GM21576 (cell line): ENCODE data around the gene PLSCR2.
"Not testable (repeated sequence)": the region's sequence is repeated elsewhere in the genome, so short reads cannot be mapped to it uniquely, and the experiment has no call there.

Experiments
- ATAC-seq: cut with Tn5 transposase; IDR thresholded peaks from one replicate; pipeline ENCODE4 v1.9.1; 2021; ENCODE audit warnings: mild to moderate bottlenecking, moderate library complexity; ENCODE audit not compliant: unreplicated experiment

Gene PLSCR2

DNA sequence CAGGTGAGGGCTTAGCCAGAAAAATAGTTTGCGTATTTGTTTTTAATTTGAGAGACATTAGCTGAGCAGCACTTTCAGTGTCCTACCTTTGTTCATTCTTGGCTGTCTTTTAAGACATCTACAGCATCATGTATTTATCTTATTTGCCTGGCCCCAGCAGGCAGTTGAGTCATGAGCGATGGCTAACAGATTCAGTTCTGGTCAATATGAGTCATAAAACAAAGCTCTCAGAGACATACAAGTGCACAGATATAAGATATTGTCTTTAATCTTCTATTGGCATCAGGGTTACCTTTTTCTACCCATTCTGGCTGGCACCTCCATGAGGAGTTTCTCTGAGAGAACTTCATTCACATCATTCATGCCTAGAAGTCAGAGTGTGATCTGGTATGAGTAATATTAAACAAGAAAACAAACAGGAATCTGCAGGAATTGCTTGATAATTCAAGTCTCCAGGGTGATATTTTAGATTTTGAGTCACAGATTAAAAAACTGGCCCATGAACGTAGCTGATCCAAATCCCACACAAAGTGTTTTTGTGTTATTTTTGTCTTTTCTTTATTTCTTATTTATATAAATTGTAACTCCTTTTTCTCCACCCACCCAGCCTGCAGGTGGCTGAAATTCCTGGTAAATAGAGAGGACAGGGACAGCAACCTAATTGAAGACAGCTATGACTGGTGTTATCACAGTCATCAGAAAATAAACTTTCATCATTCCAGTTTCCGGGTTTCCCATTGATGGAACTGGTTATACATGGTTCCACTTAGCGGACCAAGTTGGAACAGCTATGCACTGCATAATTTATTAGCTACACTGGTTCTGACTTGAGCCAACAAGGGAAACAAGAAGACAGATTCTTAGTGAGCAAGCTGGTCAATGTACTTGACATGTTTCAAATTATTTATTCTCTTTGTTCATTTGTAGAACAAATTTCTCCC, 47.3 kb downstream of the PLSCR2 start:
- ATAC-seq, result no peak

GRCh38 chr3:146416366-146416765, 53.0 kb downstream of the PLSCR2 start:
- ATAC-seq, result no peak

DNA sequence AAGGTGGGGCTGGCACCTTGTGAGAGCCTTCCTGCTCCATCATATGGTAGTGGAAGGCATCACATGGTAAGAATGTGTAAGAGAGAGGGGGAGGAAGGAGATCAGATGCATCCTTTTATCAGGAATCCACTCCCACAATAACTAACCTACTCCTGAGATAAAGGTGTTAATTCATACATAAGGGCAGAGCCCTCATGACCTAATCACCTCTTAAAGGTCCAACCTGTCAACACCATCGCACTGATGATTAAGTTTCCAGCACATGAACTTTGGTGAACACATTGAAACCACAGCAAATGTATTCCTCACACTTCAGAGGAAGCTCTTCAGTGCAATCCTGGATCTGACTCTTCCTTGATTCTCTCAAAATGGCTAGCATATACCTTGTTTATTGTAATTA, 55.4 kb downstream of the PLSCR2 start:
- ATAC-seq, result no peak

DNA sequence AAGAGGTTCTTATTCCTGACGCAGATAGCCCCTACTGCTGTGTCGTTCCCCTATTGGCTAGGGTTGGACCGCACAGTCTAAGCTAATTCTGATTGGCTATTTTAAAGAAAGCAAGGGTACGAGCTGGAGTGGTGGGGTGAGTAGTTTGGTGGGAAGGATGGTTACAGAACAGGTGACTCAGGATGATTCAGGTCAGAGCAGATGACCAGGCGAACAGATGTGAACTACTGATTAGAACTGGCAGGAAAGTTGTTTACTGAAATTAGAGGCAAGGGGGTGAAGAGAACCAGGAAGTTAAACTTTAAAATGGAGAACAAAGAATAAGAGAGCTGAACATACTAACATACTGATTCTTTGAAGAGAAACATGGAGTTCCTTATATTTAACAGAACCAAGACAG, 56.6 kb downstream of the PLSCR2 start:
- ATAC-seq, result not testable (repeated sequence)

DNA sequence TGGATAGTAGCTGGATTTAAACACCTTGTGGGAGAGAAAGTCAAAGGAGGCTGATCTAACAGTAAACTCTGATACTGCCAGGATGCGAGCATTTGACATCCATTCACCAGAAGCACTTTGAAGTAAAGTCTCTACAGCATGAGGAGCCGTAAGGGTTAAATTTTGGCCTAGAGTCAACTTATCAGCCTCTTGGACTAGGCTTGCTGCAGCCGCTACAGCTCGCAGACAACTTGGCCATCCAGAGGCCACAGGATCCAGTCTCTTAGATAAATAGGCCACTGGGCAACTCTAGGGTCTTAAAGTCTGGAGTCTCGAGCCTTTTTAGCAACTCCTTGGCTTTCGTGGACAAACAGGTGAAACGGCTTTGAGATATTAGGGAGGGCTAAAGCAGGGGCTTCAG, 61.4 kb downstream of the PLSCR2 start:
- no peak for ATAC-seq

DNA sequence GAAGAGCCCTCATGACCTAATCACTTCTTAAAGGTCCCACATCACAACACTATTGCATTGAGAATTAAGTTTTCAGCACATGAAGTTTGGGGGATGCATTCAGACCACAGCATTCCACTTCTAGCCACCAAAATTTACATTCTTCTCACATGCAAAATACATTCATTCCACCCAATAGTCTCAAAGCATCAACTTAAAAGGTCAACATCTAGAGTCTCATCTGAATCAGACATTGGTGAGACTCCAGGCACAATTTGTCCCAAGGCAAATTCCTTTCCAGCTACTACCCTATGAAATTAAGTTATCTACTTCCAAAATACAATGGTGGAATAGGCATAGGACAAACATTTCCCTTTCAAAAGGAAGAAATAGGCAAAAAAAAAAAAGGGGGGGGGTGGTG, 64.9 kb downstream of the PLSCR2 start:
- no peak for ATAC-seq

DNA sequence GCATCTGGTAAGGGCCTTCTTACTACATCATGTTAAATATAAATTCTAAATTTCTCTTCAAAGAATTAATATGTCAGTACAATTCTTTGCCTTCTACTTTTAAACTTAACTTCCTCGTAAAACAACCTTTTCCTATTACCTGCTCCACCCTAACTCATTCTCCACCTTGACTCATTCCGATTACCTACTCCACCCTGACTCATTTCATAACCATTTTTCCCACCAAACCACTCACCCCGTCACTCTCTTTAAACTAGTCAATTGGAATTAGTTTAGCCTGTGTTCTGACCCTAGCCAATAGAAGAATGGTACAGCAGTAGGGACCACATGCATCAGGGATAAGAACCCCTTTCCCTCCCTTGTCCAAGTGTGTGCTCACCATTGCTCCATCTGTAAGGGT, 65.6 kb downstream of the PLSCR2 start:
- ATAC-seq, result no peak

DNA sequence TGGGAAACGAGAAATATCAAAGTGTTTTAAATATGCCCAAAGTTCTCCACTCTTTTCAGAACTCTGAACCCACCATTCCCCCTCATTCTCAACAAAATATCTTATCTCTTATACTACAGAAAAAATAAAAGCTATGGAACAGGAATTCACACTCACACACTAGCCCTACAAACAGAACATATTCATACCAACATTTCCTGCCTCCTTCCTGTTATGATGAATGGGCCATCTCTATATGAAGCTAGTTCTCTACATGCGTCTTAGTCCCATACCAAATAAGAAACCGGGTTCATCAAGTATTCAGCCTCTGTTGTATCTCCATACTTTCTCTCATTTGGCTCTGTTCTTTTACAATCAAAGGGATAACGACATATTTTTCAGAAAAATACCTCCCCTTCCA, 72.6 kb downstream of the PLSCR2 start:
- ATAC-seq, result no peak

- ATAC-seq, result no peak
Observed at GRCh38 chr3:146395164-146395563, 74.2 kb downstream of the PLSCR2 start.

GRCh38 chr3:146390957-146391356, 78.4 kb downstream of the PLSCR2 start:
- ATAC-seq, result no peak

GRCh38 chr3:146390006-146390772, 79.2 kb downstream of the PLSCR2 start:
- ATAC-seq, result no peak

GRCh38 chr3:146387566-146387965, 81.8 kb downstream of the PLSCR2 start:
- ATAC-seq, result no peak

DNA sequence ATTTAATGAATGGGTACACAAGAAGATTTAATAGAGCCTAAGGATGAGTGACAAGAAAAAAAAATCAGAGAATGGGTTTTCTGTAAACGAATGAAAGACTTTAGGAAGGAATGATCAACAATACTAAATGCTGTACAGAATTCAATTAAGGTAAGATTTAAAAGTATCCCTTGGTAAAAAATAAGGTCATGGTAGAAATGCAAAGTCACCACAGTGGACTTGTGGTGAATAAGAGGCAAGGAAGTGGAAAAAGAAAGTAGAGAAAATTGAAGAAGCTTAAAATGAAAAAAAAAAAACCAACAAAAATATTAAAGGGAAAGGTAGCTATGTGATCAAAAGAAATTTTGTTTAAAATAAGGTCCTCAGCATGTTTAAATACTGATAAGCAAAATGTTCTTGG, 82.4 kb downstream of the PLSCR2 start:
- no peak for ATAC-seq

GRCh38 chr3:146384786-146385185, 84.6 kb downstream of the PLSCR2 start:
- ATAC-seq, result no peak
